Thyroid gland (tissue), 4 donors: ENCODE data around the gene SDHA.

Experiments used
- CTCF ChIP-seq, 6 experiments: fragments of 200-600 bp in 3 of 6; fragments of 450-650 bp in 3 of 6; sonication (generic) in 3 of 6; IDR thresholded peaks; one replicate each; pipeline ENCODE4 v1.5.1; 2016 to 2019; ENCODE audit warnings: antibody characterized with exemption in 6 of 6, mild to moderate bottlenecking in 2 of 6, inconsistent platforms in 1 of 6, moderate library complexity in 1 of 6
- POLR2A ChIP-seq, 2 donors: fragments of 450-650 bp; IDR thresholded peaks; one replicate each; pipeline ENCODE4 v1.6.1; 2017; ENCODE audit warnings: antibody characterized with exemption in 2 of 2, mild to moderate bottlenecking in 2 of 2, moderate library complexity in 1 of 2

GRCh38 chr5:194603-195209 is 23.4 kb upstream of the SDHA start:
- TF ChIP-seq CTCF (IDR thresholded peaks at IDR 0.05) (no peak), POLR2A (IDR thresholded peaks at IDR 0.05) (no peak)
